Smooth muscle cell of the brain vasculature (primary cell): ENCODE data around the gene GULP1.
"Not testable (repeated sequence)": the region's sequence is repeated elsewhere in the genome, so short reads cannot be mapped to it uniquely, and the experiment has no call there.

ENCODE experiments used
- DNase-seq: peaks from one replicate; pipeline ENCODE4 v3.0.0-alpha.2; 2012; ENCODE audit warnings: low read depth, low spot score

Gene GULP1

GRCh38 chr2:188600536-188601210, 309.0 kb downstream of the GULP1 start:
- no peak for DNase-seq

GRCh38 chr2:188601391-188601790, 309.7 kb downstream of the GULP1 start:
- no peak for DNase-seq

- no peak for DNase-seq
Observed at GRCh38 chr2:188601927-188602326, 310.3 kb downstream of the GULP1 start.

GRCh38 chr2:188604579-188604978, 312.9 kb downstream of the GULP1 start:
- DNase-seq = no peak

- not testable (repeated sequence) for DNase-seq
Observed at GRCh38 chr2:188605609-188606584, 314.2 kb downstream of the GULP1 start.

DNA sequence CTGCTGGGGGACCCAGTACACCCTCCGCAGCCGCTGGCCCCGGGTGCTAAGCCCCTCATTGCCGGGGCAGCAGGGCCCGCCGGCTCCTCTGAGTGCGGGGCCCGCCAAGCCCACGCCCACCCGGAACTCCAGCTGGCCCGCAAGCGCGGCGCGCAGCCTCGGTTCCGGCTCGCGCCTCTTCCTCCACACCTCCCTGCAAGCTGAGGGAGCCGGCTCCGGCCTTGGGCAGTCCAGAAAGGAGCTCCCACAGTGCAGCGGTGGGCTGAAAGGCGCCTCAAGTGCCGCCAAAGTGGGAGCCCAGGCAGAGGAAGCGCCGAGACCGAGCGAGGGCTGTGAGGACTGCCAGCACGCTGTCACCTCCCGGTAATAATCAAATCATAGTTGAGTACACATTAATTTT, 314.9 kb downstream of the GULP1 start:
- DNase-seq = not testable (repeated sequence)

DNA sequence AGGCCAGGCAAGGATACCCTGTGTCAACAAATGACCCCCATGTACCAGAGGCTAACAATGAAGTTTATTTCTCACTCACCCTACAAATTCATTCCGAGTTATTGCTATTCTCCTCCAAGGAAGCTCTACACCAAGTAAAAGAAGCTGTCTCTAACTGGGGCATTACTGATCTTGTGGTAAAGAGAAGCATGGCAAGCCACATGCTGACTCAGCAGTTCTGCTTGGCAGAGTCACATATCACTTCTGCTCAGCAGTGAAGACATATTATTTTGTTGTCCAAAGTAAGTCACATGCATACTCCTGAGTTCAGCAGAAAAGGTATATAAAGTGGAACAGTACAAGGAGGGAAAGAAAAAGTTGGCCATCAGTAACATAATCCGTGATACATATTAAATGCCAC, 315.8 kb downstream of the GULP1 start:
- no peak for DNase-seq

- no peak for DNase-seq
Observed at GRCh38 chr2:188609321-188610049, 317.8 kb downstream of the GULP1 start.

GRCh38 chr2:188610050-188610444, 318.4 kb downstream of the GULP1 start:
- no peak for DNase-seq

GRCh38 chr2:188610827-188611226, 319.2 kb downstream of the GULP1 start:
- no peak for DNase-seq

DNA sequence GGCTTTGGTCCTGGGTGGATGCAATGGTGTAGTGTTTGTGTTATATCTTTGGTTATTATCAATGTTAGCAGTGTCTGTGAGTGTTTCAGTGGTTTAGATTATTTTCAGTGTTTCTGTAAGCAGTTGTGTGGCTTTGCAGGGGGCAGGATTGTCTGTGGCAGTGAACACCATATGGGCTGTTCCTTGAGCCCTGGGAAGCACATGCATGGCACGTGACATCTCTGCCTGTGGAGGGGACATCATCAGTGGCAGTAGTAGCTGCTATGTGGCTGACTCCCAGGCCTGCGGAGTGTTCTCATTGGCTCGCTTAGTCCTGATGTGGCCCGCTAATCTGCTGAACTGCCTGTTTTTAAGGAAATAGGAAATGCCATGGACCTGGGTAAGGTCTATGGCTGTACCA, 327.5 kb downstream of the GULP1 start:
- DNase-seq = no peak

DNA sequence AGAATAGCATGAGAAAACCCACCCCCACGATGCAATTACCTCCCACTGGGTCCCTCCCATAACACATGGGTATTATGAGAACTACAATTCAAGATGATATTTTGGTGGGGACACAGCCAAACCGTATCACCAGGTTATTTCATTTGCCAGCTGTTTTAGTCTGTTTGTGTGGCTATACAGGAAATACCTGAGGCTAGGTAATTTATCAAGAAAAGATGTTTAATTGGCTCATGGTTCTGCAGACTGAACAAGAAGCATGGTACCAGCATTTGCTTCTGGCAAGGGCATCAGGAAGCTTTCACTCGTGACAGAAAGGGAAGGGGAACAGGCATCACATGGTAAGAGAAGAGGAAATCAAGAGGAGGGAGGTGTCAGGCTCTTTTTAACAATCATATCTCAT, 329.2 kb downstream of the GULP1 start:
- no peak for DNase-seq

DNA sequence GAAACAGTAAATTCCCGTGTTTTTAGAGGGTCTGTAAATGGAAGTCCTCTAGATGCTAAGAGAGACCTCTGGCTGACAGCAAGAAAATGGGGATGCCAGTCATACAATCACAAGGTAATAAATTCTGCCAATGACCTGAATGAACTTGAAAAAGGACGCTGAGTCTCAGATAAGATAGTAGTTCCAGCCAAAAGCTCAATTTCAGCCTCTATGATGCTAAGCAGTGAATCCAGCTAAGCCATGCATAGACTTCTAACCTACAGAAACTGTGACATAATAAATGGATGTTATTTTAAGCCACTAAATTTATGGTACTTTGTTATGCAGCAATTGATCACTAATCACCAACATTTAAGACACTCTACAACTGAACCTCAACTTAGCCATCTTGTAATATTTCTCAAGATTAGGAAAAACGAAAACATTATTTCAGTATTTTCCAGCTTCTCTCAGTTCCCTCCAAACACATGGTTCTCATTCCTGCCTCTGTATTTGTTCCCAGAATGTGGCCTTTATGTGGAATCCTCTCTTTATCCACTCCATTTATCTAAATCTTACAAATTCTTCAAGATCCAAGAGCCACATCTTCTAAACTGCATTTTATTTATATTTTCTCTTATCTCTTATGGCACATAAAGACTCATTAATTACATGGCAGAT, 331.1 kb downstream of the GULP1 start:
- DNase-seq = no peak

DNA sequence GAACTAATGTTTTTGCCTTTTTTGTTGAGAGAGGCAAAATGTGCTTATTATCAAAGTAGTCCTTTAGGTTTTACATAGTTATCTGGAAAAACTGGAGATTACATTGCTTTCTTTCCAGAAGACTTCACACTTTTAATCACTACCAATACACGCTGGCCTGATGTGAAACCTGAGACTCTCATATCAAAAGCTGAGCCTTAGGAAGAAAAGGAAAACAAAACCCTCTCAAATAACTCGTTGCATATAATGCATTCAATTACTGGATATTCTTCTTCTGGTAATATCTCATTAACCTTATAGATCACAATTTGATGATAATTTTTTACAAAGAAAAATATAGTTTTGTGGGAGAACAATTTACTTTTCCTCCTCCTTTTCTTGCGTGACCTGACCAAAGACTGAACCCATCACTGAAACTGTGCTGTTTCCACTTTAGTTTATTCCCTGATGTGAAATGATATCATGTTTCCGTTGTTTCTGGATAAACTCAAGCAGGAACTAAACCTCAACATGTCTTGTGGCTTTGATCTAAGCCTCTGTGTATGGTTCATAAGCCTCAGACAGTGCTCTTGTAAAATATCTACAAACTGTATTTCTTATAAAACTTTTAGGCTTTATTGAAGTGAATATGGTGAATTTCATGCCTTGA, 332.4 kb downstream of the GULP1 start:
- DNase-seq = peak; percentile 60

DNA sequence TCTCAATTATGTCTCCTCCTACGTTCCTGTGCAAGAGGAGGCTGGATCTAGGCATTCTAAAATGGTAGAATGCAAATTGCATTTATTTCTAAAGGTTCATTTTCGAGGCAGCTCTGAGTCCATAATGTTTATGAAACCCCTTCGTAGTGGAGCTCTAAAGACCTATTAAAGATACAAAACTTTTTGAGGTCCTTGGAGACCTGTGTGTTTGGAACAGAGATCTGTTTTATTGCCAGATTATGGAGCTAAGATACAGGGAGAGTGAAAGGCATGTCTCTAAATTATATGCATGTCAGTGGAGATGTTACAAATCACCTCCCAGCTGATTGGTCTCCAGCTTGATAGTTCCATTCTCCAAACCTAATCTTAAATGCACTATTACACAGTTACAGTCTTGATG, 335.8 kb downstream of the GULP1 start:
- no peak for DNase-seq

GRCh38 chr2:188628989-188629752, 337.5 kb downstream of the GULP1 start:
- peak; percentile 13 for DNase-seq

DNA sequence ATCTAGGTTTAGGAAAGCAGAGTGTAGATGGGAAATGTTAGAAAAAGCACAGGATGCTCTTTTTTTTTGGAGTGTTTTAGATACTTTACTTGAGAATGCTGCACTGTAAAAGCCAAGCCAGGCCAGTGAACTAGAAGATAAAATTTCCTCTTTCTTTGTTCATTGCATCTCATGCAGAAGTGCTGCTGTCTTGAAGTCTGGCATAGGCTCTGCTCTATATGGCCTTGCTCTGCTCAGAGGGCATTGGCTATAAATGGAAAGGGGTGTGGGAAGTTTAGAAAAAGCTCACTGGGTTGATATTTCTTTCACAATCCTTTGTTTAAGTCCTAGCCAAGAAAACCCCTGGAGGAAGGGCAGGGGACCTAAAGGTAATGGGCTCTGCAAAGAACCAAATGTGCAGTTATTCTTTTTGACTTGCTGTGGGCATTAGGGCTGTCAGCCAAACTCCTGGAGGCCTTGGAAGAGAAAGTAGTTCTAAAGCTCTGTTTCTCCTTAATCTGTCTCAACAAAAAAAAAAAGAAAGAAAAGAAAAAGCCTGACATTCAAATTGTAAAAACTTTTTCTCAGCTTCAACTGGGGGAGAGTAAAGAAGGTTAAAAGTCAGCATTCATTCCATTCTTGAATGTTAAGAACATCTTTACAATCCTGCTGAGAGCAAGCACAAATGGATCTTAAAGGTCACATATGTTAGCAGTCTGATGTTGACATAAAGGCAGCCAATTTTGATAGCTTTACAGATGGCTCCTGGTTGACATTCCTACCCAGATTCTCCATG, 338.3 kb downstream of the GULP1 start:
- DNase-seq = peak; percentile 80

DNA sequence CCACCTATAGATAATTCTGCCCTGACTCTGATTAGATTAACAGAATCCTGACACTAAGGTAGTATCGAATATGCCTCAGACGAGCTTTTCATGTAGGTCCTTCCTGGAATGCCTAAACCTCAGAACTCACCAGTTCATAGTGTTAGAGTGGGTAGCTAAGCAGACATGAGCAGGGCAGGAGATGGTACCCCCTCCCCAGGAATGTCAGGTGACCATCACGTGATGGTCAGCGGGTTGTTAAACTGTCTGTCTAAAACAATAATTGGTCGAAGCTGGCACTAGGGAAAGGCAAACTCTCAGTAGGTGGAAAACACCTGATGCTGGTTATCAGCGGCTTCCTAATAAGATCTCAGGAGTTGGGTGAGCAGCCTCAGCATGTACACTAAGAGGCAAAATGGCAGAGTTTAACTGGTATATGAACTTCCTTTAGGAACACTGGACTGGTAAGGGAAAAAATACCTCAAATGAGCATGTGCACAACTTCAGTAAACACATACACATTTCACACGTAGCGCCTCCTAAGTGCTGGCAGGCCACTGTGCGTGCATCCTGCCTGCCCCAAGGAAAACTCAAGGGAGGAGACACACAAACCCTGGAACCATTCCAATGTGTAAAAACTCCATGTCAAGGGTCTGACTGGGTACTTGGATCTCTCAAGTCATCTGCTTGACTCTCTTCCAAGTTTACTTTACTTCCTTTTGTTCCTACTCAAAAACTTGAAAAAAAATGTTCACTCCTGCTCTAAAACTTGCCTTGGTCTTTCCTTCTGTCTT, 339.5 kb downstream of the GULP1 start:
- no peak for DNase-seq

GRCh38 chr2:188634656-188635055, 343.0 kb downstream of the GULP1 start:
- DNase-seq = no peak
